Measurements from ENCODE around the gene KCTD19.

The KCTD19 gene

GRCh38 chr16:67310561-67310960, 16.0 kb downstream of the KCTD19 start:
- TF ChIP-seq ZBTB7A (IDR thresholded peaks at IDR 0.05; ENCODE audit: low read depth) (no peak), CREB1 (IDR thresholded peaks at IDR 0.05; ENCODE audit: low read depth) (no peak), TCF12 (IDR thresholded peaks at IDR 0.05; ENCODE audit: low read depth) (no peak), TAF1 (IDR thresholded peaks at IDR 0.05; ENCODE audit: low read depth) (no peak), EP300 (IDR thresholded peaks at IDR 0.05; ENCODE audit: borderline replicate concordance) (no peak), EGR1 (IDR thresholded peaks at IDR 0.05) (no peak), REST (IDR thresholded peaks at IDR 0.05; ENCODE audit: low read depth) (no peak), MAX (IDR thresholded peaks at IDR 0.05) (no peak), NFIC (IDR thresholded peaks at IDR 0.05) (no peak), USF1 (IDR thresholded peaks at IDR 0.05) (no peak), RAD21 (IDR thresholded peaks at IDR 0.05; ENCODE audit: low read depth) (no peak), FOXM1 (IDR thresholded peaks at IDR 0.05; ENCODE audit: borderline replicate concordance, low read depth) (no peak), YY1 (IDR thresholded peaks at IDR 0.05; ENCODE audit: low read depth) (no peak), CEBPB (IDR thresholded peaks at IDR 0.05) (no peak), TEAD4 (IDR thresholded peaks at IDR 0.05) (no peak)

GRCh38 chr16:67305216-67306071, 21.1 kb downstream of the KCTD19 start:
- TF ChIP-seq YY1 (IDR thresholded peaks at IDR 0.05; ENCODE audit: low read depth), result no peak
- no peak for TF ChIP-seq USF1 (IDR thresholded peaks at IDR 0.05)
- TF ChIP-seq EP300 (IDR thresholded peaks at IDR 0.05; ENCODE audit: borderline replicate concordance), result no peak
- TF ChIP-seq TAF1 (IDR thresholded peaks at IDR 0.05; ENCODE audit: low read depth), result no peak

- TF ChIP-seq EP300 (IDR thresholded peaks at IDR 0.05; ENCODE audit: borderline replicate concordance), result no peak
- no peak for TF ChIP-seq TCF12 (IDR thresholded peaks at IDR 0.05; ENCODE audit: low read depth)
- TF ChIP-seq FOXM1 (IDR thresholded peaks at IDR 0.05; ENCODE audit: borderline replicate concordance, low read depth), result no peak
- no peak for TF ChIP-seq TAF1 (IDR thresholded peaks at IDR 0.05; ENCODE audit: low read depth)
- TF ChIP-seq CREB1 (IDR thresholded peaks at IDR 0.05; ENCODE audit: low read depth), result no peak
- no peak for TF ChIP-seq ZBTB7A (IDR thresholded peaks at IDR 0.05; ENCODE audit: low read depth)
- TF ChIP-seq REST (IDR thresholded peaks at IDR 0.05; ENCODE audit: low read depth), result no peak
- no peak for TF ChIP-seq RAD21 (IDR thresholded peaks at IDR 0.05; ENCODE audit: low read depth)
- TF ChIP-seq NFIC (IDR thresholded peaks at IDR 0.05), result no peak
- no peak for TF ChIP-seq TEAD4 (IDR thresholded peaks at IDR 0.05)
- TF ChIP-seq YY1 (IDR thresholded peaks at IDR 0.05; ENCODE audit: low read depth), result no peak
- no peak for TF ChIP-seq MAX (IDR thresholded peaks at IDR 0.05)
- no peak for TF ChIP-seq EGR1 (IDR thresholded peaks at IDR 0.05)
- TF ChIP-seq CEBPB (IDR thresholded peaks at IDR 0.05), result no peak
- TF ChIP-seq USF1 (IDR thresholded peaks at IDR 0.05), result no peak
Measured at GRCh38 chr16:67304020-67304419, 22.5 kb downstream of the KCTD19 start.

GRCh38 chr16:67302970-67303369, 23.6 kb downstream of the KCTD19 start:
- TF ChIP-seq NFIC (IDR thresholded peaks at IDR 0.05) (no peak), ZBTB7A (IDR thresholded peaks at IDR 0.05; ENCODE audit: low read depth) (no peak), YY1 (IDR thresholded peaks at IDR 0.05; ENCODE audit: low read depth) (no peak), TCF12 (IDR thresholded peaks at IDR 0.05; ENCODE audit: low read depth) (no peak), CREB1 (IDR thresholded peaks at IDR 0.05; ENCODE audit: low read depth) (no peak), USF1 (IDR thresholded peaks at IDR 0.05) (no peak), EGR1 (IDR thresholded peaks at IDR 0.05) (no peak), RAD21 (IDR thresholded peaks at IDR 0.05; ENCODE audit: low read depth) (no peak)

- TF ChIP-seq RAD21 (IDR thresholded peaks at IDR 0.05; ENCODE audit: low read depth) (no peak), CEBPB (IDR thresholded peaks at IDR 0.05) (no peak), MAX (IDR thresholded peaks at IDR 0.05) (no peak), EP300 (IDR thresholded peaks at IDR 0.05; ENCODE audit: borderline replicate concordance) (no peak), ZBTB7A (IDR thresholded peaks at IDR 0.05; ENCODE audit: low read depth) (no peak), YY1 (IDR thresholded peaks at IDR 0.05; ENCODE audit: low read depth) (no peak), EGR1 (IDR thresholded peaks at IDR 0.05) (no peak), CREB1 (IDR thresholded peaks at IDR 0.05; ENCODE audit: low read depth) (no peak), FOXM1 (IDR thresholded peaks at IDR 0.05; ENCODE audit: borderline replicate concordance, low read depth) (no peak), TEAD4 (IDR thresholded peaks at IDR 0.05) (no peak), NFIC (IDR thresholded peaks at IDR 0.05) (no peak), TAF1 (IDR thresholded peaks at IDR 0.05; ENCODE audit: low read depth) (no peak), USF1 (IDR thresholded peaks at IDR 0.05) (no peak)
Measured at GRCh38 chr16:67302076-67302475, 24.5 kb downstream of the KCTD19 start.

All from Ishikawa (cell line).